H1 (cell line): ENCODE results near the gene MACROD2. TPM values are rescaled to one million over a fixed set of nuclear protein-coding genes. Genes with fewer than 3 reads are reported as not detected.
A peak's percentile ranks its signal among the peaks of the same experiment; 100 is the strongest.

Experiments used
- CREB1 ChIP-seq: IDR thresholded peaks from 2 replicates; pipeline ENCODE4 v1.6.1; 2012; ENCODE audit warnings: inconsistent platforms
- NRF1 ChIP-seq: IDR thresholded peaks from 2 replicates; pipeline ENCODE4 v1.6.1; 2011; ENCODE audit warnings: mild to moderate bottlenecking, low read depth, low read length, improper control_type of control experiment
- RAD21 ChIP-seq, 2 experiments: IDR thresholded peaks in 1 of 2; conservative IDR thresholded peaks in 1 of 2; 2 replicates each; pipeline ENCODE4 v1.6.1; 2011; ENCODE audit warnings: low read depth in 2 of 2, low read length in 2 of 2, improper control_type of control experiment in 1 of 2, inconsistent platforms in 1 of 2, mild to moderate bottlenecking in 1 of 2, moderate library complexity in 1 of 2
- polyA plus RNA-seq, 7 experiments: library from polyadenylated mRNA; depleted of rRNA in 3 of 7; stranded (reverse) in 5 of 7; unstranded in 2 of 7; fragments of >200 nt in 5 of 7; fragments of 200-250 nt in 2 of 7; gene quantifications; 1 replicate in 5 of 7; 2 replicates in 1 of 7; 4 replicates in 1 of 7; pipeline versions ENCODE4 v1.2.1 to v1.2.3, GENCODE V29; 2011 to 2013; ENCODE audit warnings: missing spikeins in 2 of 7, mixed read lengths in 2 of 7
- total RNA-seq: library from RNA; stranded (reverse); fragmentation: NEBNext Ultra II Directional; extraction: Animal tissue kit (Norgen Biotek cat#: 25700); gene quantifications from 2 replicates; pipeline ENCODE4 v1.2.1, GENCODE V29; 2021

Gene MACROD2
- total and polyA plus RNA-seq, 2 of the 8 experiments (the other 6 are each of a cell fraction or from before 2014, with no cell fraction given) = 0.70 to 3.9 TPM

DNA sequence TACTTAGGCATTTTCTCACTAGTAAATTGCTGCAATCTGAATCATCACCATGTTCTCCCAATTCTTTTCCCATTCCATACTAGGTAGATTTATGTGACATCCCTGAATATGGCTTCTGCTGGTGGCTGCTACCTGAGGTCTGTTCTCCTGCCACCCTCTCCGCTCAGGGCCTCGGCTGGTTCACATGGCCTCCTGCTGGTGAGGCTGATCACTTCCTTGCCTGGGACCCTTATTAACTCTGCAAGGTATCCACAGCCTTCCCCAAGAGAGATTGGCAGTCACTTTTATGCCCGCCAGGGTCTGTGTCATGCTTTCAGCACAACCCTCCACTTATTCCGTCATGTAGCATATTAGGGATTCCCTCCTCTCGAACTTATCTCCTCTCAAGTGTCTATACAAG is 766.6 kb downstream of the MACROD2 start (continued):
- peak in 1 of 2 experiments; percentile 30; a peak in 1 of 4 replicates for TF ChIP-seq RAD21 (IDR thresholded peaks at IDR 0.05 in 1 of 2, conservative IDR thresholded peaks at IDR 0.05 in 1 of 2; ENCODE audit: low read depth in 2 of 2, low read length in 2 of 2)
- TF ChIP-seq CREB1 = no peak
- TF ChIP-seq NRF1 = no peak
